Neuronal stem cell (in vitro differentiated cells): Measurements from ENCODE around the gene ITGBL1.

Source experiments
- DNase-seq: peaks from one replicate; pipeline ENCODE4 v3.0.0-alpha.2; 2013; ENCODE audit warnings: low spot score
- H2AFZ ChIP-seq: one replicate; pipeline ENCODE4 v1.6.1; 2013; ENCODE audit warnings: mild to moderate bottlenecking, low read length, inconsistent platforms
- H2AK5ac ChIP-seq: 2 replicates; pipeline ENCODE4 v1.6.1; 2013; ENCODE audit warnings: low read depth, mild to moderate bottlenecking, inconsistent platforms, low read length, moderate library complexity, mixed read lengths
- H2BK120ac ChIP-seq: 2 replicates; pipeline ENCODE4 v1.6.1; 2013; ENCODE audit warnings: low read depth, mild to moderate bottlenecking, inconsistent platforms, low read length, moderate library complexity, mixed read lengths
- H2BK12ac ChIP-seq: one replicate; pipeline ENCODE4 v1.6.1; 2013; ENCODE audit warnings: low read length, inconsistent platforms
- H2BK15ac ChIP-seq: 2 replicates; pipeline ENCODE4 v1.6.1; 2013; ENCODE audit warnings: mild to moderate bottlenecking, low read length, inconsistent platforms, mixed read lengths
- H2BK5ac ChIP-seq: one replicate; pipeline ENCODE4 v1.6.1; 2013; ENCODE audit warnings: inconsistent platforms, mild to moderate bottlenecking, low read length, moderate library complexity
- H3K14ac ChIP-seq: one replicate; pipeline ENCODE4 v1.6.1; 2013; ENCODE audit warnings: low read length, inconsistent platforms
- H3K18ac ChIP-seq: 2 replicates; pipeline ENCODE4 v1.6.1; 2013; ENCODE audit warnings: low read length, inconsistent platforms
- H3K23ac ChIP-seq: 2 replicates; pipeline ENCODE4 v1.6.1; 2013; ENCODE audit warnings: low read depth, mild to moderate bottlenecking, mixed read lengths, low read length, inconsistent platforms; ENCODE audit not compliant: poor library complexity
- H3K27ac ChIP-seq: replicated peaks from 3 replicates; pipeline ENCODE4 v1.5.1; 2013; ENCODE audit warnings: low read length, inconsistent platforms
- H3K27me3 ChIP-seq, 3 experiments: 2 replicates each; pipeline ENCODE4 v1.6.1; 2013; ENCODE audit warnings: low read length in 3 of 3, mild to moderate bottlenecking in 2 of 3, inconsistent platforms in 1 of 3, low read depth in 1 of 3, mixed read lengths in 1 of 3, moderate library complexity in 1 of 3; ENCODE audit not compliant: control insufficient read depth in 3 of 3, insufficient read depth in 3 of 3
- H3K36me3 ChIP-seq, 2 donors: replicated peaks in 1 of 2; 2 replicates each; pipeline ENCODE4 v1.6.1; 2013; ENCODE audit warnings: low read length in 2 of 2; ENCODE audit not compliant: control insufficient read depth in 2 of 2, insufficient read depth in 2 of 2
- H3K4ac ChIP-seq: 2 replicates; pipeline ENCODE4 v1.6.1; 2013; ENCODE audit warnings: inconsistent platforms, mild to moderate bottlenecking, low read length, moderate library complexity
- H3K4me1 ChIP-seq, 2 donors: 1 replicate in 1 of 2; 2 replicates in 1 of 2; pipeline ENCODE4 v1.6.1; 2013; ENCODE audit warnings: low read length in 2 of 2, low read depth in 1 of 2; ENCODE audit not compliant: control insufficient read depth in 2 of 2, insufficient read depth in 1 of 2
- H3K4me2 ChIP-seq: one replicate; pipeline ENCODE4 v1.6.1; 2013; ENCODE audit warnings: mild to moderate bottlenecking, low read length, inconsistent platforms; ENCODE audit not compliant: insufficient read depth, poor library complexity, severe bottlenecking
- H3K4me3 ChIP-seq, 2 donors: 2 replicates each; pipeline ENCODE4 v1.5.1; 2013; ENCODE audit warnings: low read length in 2 of 2, mild to moderate bottlenecking in 2 of 2, inconsistent platforms in 1 of 2, moderate library complexity in 1 of 2
- H3K79me1 ChIP-seq: one replicate; pipeline ENCODE4 v1.6.1; 2013; ENCODE audit warnings: low read depth, mild to moderate bottlenecking, inconsistent platforms, low read length, moderate library complexity
- H3K9ac ChIP-seq: one replicate; pipeline ENCODE4 v1.6.1; 2013; ENCODE audit warnings: mild to moderate bottlenecking, low read depth, low read length, inconsistent platforms; ENCODE audit not compliant: poor library complexity
- H3K9me3 ChIP-seq, 2 donors: replicated peaks in 1 of 2; 2 replicates each; pipeline versions ENCODE3 to v1.6.1; 2013; ENCODE audit warnings: low read length in 2 of 2, mild to moderate bottlenecking in 2 of 2, inconsistent platforms in 1 of 2, low read depth in 1 of 2, mixed read lengths in 1 of 2, moderate library complexity in 1 of 2; ENCODE audit not compliant: control insufficient read depth in 2 of 2, insufficient read depth in 1 of 2
- H4K8ac ChIP-seq: one replicate; pipeline ENCODE4 v1.6.1; 2013; ENCODE audit warnings: low read depth, mild to moderate bottlenecking, inconsistent platforms, low read length, moderate library complexity
- H4K91ac ChIP-seq: one replicate; pipeline ENCODE4 v1.6.1; 2013; ENCODE audit warnings: low read length, low read depth, mild to moderate bottlenecking, inconsistent platforms; ENCODE audit not compliant: poor library complexity
- WGBS, 2 donors: extraction: QIAGEN DNeasy Blood & Tissue Kit; methylation state at CpG; one replicate each; pipeline ENCODE4 v1.1.7; 2013; ENCODE audit warnings: missing lambda C conversion rate in 2 of 2, mixed read lengths in 1 of 2; ENCODE audit not compliant: insufficient read length in 2 of 2, insufficient replicate concordance in 1 of 2; ENCODE audit errors: extremely low coverage in 2 of 2; 5-methylcytosine and 5-hydroxymethylcytosine counted together

ITGBL1 gene

DNA sequence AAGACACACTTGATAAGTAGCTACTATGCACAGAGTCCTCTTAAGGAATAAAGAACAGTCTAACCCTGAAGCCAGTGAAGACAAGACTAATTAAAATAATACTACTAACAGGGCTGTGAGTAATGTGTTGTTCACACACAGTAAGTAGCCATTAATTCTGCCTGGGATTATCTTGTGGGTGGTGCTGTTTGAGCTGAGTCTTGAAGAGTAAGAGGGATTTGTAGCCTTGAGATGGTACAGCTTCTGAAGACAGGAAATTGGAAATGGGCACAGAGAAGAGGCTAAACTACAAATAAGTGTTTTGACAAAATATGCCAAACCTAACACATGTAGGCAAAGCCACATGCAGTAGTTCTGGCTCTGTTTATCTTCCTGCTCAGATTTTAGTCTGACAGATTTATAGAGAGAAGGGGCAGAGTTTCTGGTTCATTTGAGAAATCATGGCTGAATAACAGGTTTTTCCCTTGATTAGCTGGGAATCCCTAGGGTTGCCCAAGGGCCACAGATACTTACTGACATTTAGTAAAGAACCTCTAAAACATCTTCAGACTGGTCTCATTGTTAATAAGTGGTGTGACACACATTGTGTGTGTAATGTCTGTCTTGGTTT, 38.0 kb downstream of the ITGBL1 start:
- no peak overlapping the region for H3K18ac ChIP-seq
- no peak overlapping the region for H3K4ac ChIP-seq
- H2BK120ac ChIP-seq: no peak overlapping the region
- no peak overlapping the region for H2BK15ac ChIP-seq
- no peak overlapping the region for H3K27ac ChIP-seq
- H4K91ac ChIP-seq: no peak overlapping the region
- no peak overlapping the region for H2AFZ ChIP-seq
- H3K4me3 ChIP-seq: no peak overlapping the region
- no peaks in the 10 kb centered on the region for H3K4me1 ChIP-seq
- no peak overlapping the region for H3K4me2 ChIP-seq
- DNase-seq: no peak
- H2BK5ac ChIP-seq: no peak overlapping the region
- no peak overlapping the region for H3K9ac ChIP-seq
- H3K9me3 ChIP-seq: no peaks in the 10 kb centered on the region
- H3K14ac ChIP-seq: no peak overlapping the region
- H3K79me1 ChIP-seq: no peaks in the 10 kb centered on the region
- H2AK5ac ChIP-seq: no peak overlapping the region
- no peaks in the 10 kb centered on the region for H3K36me3 ChIP-seq
- H4K8ac ChIP-seq: no peak overlapping the region
- no peak overlapping the region for H3K23ac ChIP-seq
- no peak overlapping the region for H2BK12ac ChIP-seq
- H3K27me3 ChIP-seq: no peaks in the 10 kb centered on the region

GRCh38 chr13:101492251-101492910, 39.9 kb downstream of the ITGBL1 start:
- no peak overlapping the region for H2BK12ac ChIP-seq
- no peaks in the 10 kb centered on the region for H3K4me1 ChIP-seq
- H3K9me3 ChIP-seq: no peaks in the 10 kb centered on the region
- no peak overlapping the region for H3K14ac ChIP-seq
- no peak overlapping the region for H4K8ac ChIP-seq
- H2BK15ac ChIP-seq: no peak overlapping the region
- no peak overlapping the region for H4K91ac ChIP-seq
- H2BK5ac ChIP-seq: no peak overlapping the region
- H2BK120ac ChIP-seq: no peak overlapping the region
- H3K4ac ChIP-seq: no peak overlapping the region
- H3K9ac ChIP-seq: no peak overlapping the region
- H3K23ac ChIP-seq: no peak overlapping the region
- H3K27me3 ChIP-seq: no peaks in the 10 kb centered on the region
- no peak overlapping the region for H2AFZ ChIP-seq
- no peak overlapping the region for H3K4me2 ChIP-seq
- no peak overlapping the region for H3K27ac ChIP-seq
- no peak overlapping the region for H3K18ac ChIP-seq
- peak; percentile 2 for DNase-seq
- WGBS, 2 donors: 100% methylated on average over 2 of the region's 3 CpGs; no CpG with 5 or more reads in 1 of the 2 donors
- no peaks in the 10 kb centered on the region for H3K79me1 ChIP-seq
- H3K36me3 ChIP-seq: no peaks in the 10 kb centered on the region
- H3K4me3 ChIP-seq: no peak overlapping the region
- H2AK5ac ChIP-seq: no peak overlapping the region

GRCh38 chr13:101493541-101493940, 41.1 kb downstream of the ITGBL1 start:
- no peak overlapping the region for H3K4ac ChIP-seq
- H4K8ac ChIP-seq: no peak overlapping the region
- DNase-seq: no peak
- H2BK5ac ChIP-seq: no peak overlapping the region
- no peaks in the 10 kb centered on the region for H3K36me3 ChIP-seq
- H2BK12ac ChIP-seq: no peak overlapping the region
- H2BK120ac ChIP-seq: no peak overlapping the region
- no peak overlapping the region for H3K27ac ChIP-seq
- H3K27me3 ChIP-seq: no peaks in the 10 kb centered on the region
- WGBS, 2 donors: no CpG with 5 or more reads among the region's 3 CpGs
- H3K4me1 ChIP-seq: no peaks in the 10 kb centered on the region
- no peak overlapping the region for H3K9ac ChIP-seq
- H3K79me1 ChIP-seq: no peaks in the 10 kb centered on the region
- no peak overlapping the region for H2AFZ ChIP-seq
- no peak overlapping the region for H2BK15ac ChIP-seq
- H3K14ac ChIP-seq: no peak overlapping the region
- no peak overlapping the region for H3K4me2 ChIP-seq
- H3K23ac ChIP-seq: no peak overlapping the region
- H3K18ac ChIP-seq: no peak overlapping the region
- no peak overlapping the region for H2AK5ac ChIP-seq
- no peak overlapping the region for H4K91ac ChIP-seq
- no peaks in the 10 kb centered on the region for H3K9me3 ChIP-seq
- H3K4me3 ChIP-seq: no peak overlapping the region

DNA sequence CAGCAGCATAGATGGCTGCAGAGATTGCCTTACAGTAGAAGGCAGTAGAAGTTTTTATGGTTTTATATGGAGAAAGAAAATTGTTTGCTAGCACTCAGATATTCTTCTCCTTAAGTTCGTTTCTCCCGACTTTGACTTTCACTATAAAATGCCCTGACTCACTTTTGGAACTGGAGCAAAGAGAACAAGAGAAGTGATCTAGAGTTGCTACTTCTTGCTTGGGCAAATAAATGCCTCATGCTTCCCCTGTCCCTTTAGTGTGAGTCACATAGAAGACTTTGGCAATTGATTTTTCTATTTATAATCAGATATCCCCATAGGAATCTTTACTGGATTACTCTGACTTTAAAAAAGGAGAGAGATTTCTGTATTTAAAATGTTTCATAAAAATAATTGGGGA, 46.9 kb downstream of the ITGBL1 start:
- Histone ChIP-seq H3K14ac (no peak overlapping the region), H3K4me3 (no peak overlapping the region), H4K8ac (no peak overlapping the region), H3K4me2 (no peak overlapping the region), H3K27me3 (no peaks in the 10 kb centered on the region), H4K91ac (no peak overlapping the region), H2BK120ac (no peak overlapping the region), H3K9me3 (no peaks in the 10 kb centered on the region), H3K36me3 (no peaks in the 10 kb centered on the region), H2AFZ (no peak overlapping the region), H3K9ac (no peak overlapping the region), H2BK15ac (no peak overlapping the region), H3K27ac (no peak overlapping the region), H2BK12ac (no peak overlapping the region), H2AK5ac (no peak overlapping the region), H3K23ac (no peak overlapping the region), H3K18ac (no peak overlapping the region), H3K4me1 (no peaks in the 10 kb centered on the region), H2BK5ac (no peak overlapping the region), H3K4ac (no peak overlapping the region), H3K79me1 (no peaks in the 10 kb centered on the region)
- no CpG with 5 or more reads among the region's 2 CpGs for WGBS, 2 donors
- DNase-seq: no peak
